SK-N-SH (cell line): ENCODE data around the gene CAMK2D. TPM values are rescaled to one million over a fixed set of nuclear protein-coding genes. Genes with fewer than 3 reads are reported as not detected.

ENCODE experiments used
- CTCF ChIA-PET: fragments of 300-600, 350-600 bp; formaldehyde crosslinking; extraction: SDS; loops from one replicate; lab custom pipeline; 2021; lab: Yijun Ruan, JAX
- POLR2A ChIA-PET: fragments of 350-600 bp; sonication (Branson Sonifier 250); formaldehyde crosslinking; extraction: SDS; loops from one replicate; lab custom pipeline; 2020; ENCODE audit warnings: antibody characterized with exemption, inconsistent platforms; lab: Yijun Ruan, JAX
- DNase-seq: peaks from one replicate; pipeline ENCODE4 v3.0.0; 2012
- H2AFZ ChIP-seq: fragments of 200-600 bp; sonication (generic); 2 replicates; pipeline ENCODE4 v1.8.1; 2016; ENCODE audit warnings: antibody characterized with exemption, mild to moderate bottlenecking, low read depth
- H3F3A ChIP-seq: fragments of 200-600 bp; sonication (generic); replicated peaks from 2 replicates; pipeline ENCODE3; 2016; ENCODE audit warnings: antibody characterized with exemption, mild to moderate bottlenecking; ENCODE audit not compliant: insufficient read depth
- H3K27ac ChIP-seq, 2 experiments: fragments of 200-500 bp in 1 of 2; fragments of 200-600 bp in 1 of 2; sonication (Bioruptor generic) in 1 of 2; sonication (generic), shearing (Covaris generic) in 1 of 2; 2 replicates each; pipeline versions ENCODE4 v1.5.1 to v1.6.1; 2014 to 2016; ENCODE audit warnings: low read depth in 2 of 2, inconsistent platforms in 1 of 2, low read length in 1 of 2, mild to moderate bottlenecking in 1 of 2, mixed read lengths in 1 of 2
- H3K27me3 ChIP-seq: fragments of 200-600 bp; sonication (generic), shearing (Covaris generic); 2 replicates; pipeline ENCODE4 v1.6.1; 2016; ENCODE audit warnings: mixed run types; ENCODE audit not compliant: insufficient read depth
- H3K36me3 ChIP-seq, 2 experiments: fragments of 200-500 bp in 1 of 2; fragments of 200-600 bp in 1 of 2; sonication (Bioruptor generic) in 1 of 2; sonication (generic) in 1 of 2; replicated peaks in 1 of 2; 2 replicates each; pipeline versions ENCODE3 to v1.5.1; 2014 to 2016; ENCODE audit warnings: low read length in 1 of 2, mild to moderate bottlenecking in 1 of 2; ENCODE audit not compliant: insufficient read depth in 2 of 2, control insufficient read depth in 1 of 2
- H3K4me1 ChIP-seq, 2 experiments: fragments of 200-500 bp in 1 of 2; fragments of 200-600 bp in 1 of 2; sonication (Bioruptor generic) in 1 of 2; sonication (generic), shearing (Covaris generic) in 1 of 2; 2 replicates each; pipeline versions ENCODE4 v1.5.1 to v1.6.1; 2014 to 2016; ENCODE audit warnings: low read depth in 1 of 2, low read length in 1 of 2, mixed run types in 1 of 2; ENCODE audit not compliant: insufficient read depth in 2 of 2, control insufficient read depth in 1 of 2
- H3K4me2 ChIP-seq: fragments of 200-600 bp; sonication (generic), shearing (Covaris generic); 2 replicates; pipeline ENCODE4 v1.6.1; 2017; ENCODE audit warnings: mixed run types
- H3K4me3 ChIP-seq, 2 experiments: fragments of 200-500 bp in 1 of 2; fragments of 200-600 bp in 1 of 2; sonication (Bioruptor generic) in 1 of 2; sonication (generic), shearing (Covaris generic) in 1 of 2; 2 replicates each; pipeline versions ENCODE4 v1.5.1 to v1.8.1; 2014 to 2016; ENCODE audit warnings: low read depth in 2 of 2, inconsistent platforms in 1 of 2, low read length in 1 of 2, mild to moderate bottlenecking in 1 of 2, mixed read lengths in 1 of 2, moderate library complexity in 1 of 2
- H3K79me2 ChIP-seq: fragments of 200-600 bp; sonication (generic); 2 replicates; pipeline ENCODE4 v1.8.1; 2017; ENCODE audit warnings: mild to moderate bottlenecking; ENCODE audit not compliant: insufficient read depth
- H3K9ac ChIP-seq: fragments of 200-600 bp; sonication (generic); 2 replicates; pipeline ENCODE4 v1.6.1; 2017; ENCODE audit warnings: mixed run types
- H3K9me2 ChIP-seq: fragments of 200-600 bp; sonication (generic); 2 replicates; pipeline ENCODE4 v1.6.1; 2017; ENCODE audit warnings: mixed run types
- H3K9me3 ChIP-seq: fragments of 200-600 bp; sonication (generic); 2 replicates; pipeline ENCODE4 v1.6.1; 2017; ENCODE audit warnings: mixed run types, mild to moderate bottlenecking, moderate library complexity
- H4K20me1 ChIP-seq: fragments of 200-600 bp; sonication (generic); 2 replicates; pipeline ENCODE4 v1.6.1; 2017; ENCODE audit warnings: mild to moderate bottlenecking, mixed run types; ENCODE audit not compliant: insufficient read depth
- ELF1 ChIP-seq: IDR thresholded peaks from 2 replicates; pipeline ENCODE4 v1.4.0; 2012
- EZH2phosphoT487 ChIP-seq: fragments of 200-600 bp; sonication (generic); IDR thresholded peaks from 2 replicates; pipeline ENCODE4 v1.6.1; 2017; ENCODE audit warnings: low read depth, mixed run types, mild to moderate bottlenecking, antibody characterized with exemption, moderate library complexity, borderline replicate concordance
- GABPA ChIP-seq: IDR thresholded peaks from 2 replicates; pipeline ENCODE4 v1.4.0; 2012; ENCODE audit warnings: low read depth, mild to moderate bottlenecking
- GATA2 ChIP-seq: sonication (generic); formaldehyde crosslinking; IDR thresholded peaks from 2 replicates; pipeline ENCODE4 v1.5.0; 2020; ENCODE audit warnings: mild to moderate bottlenecking, missing genetic modification reagents
- MEF2A ChIP-seq: IDR thresholded peaks from 2 replicates; pipeline ENCODE4 v1.4.0; 2012; ENCODE audit warnings: low read depth, borderline replicate concordance
- MXI1 ChIP-seq: IDR thresholded peaks from 2 replicates; pipeline ENCODE4 v1.6.1; 2012; ENCODE audit warnings: mild to moderate bottlenecking, low read depth, low read length, improper control_type of control experiment
- NFIC ChIP-seq: IDR thresholded peaks from 2 replicates; pipeline ENCODE4 v1.4.0; 2012; ENCODE audit warnings: borderline replicate concordance
- NRF1 ChIP-seq: IDR thresholded peaks from 2 replicates; pipeline ENCODE4 v1.6.1; 2012; ENCODE audit warnings: low read depth, mild to moderate bottlenecking, low read length
- POLR2AphosphoS5 ChIP-seq: IDR thresholded peaks from 2 replicates; pipeline ENCODE4 v1.6.1; 2012; ENCODE audit warnings: low read depth, low read length
- RCOR1 ChIP-seq: fragments of 150-350 bp; IDR thresholded peaks from 2 replicates; pipeline ENCODE4 v1.6.1; 2017; ENCODE audit warnings: antibody characterized with exemption, low read length
- RFX5 ChIP-seq: IDR thresholded peaks from 2 replicates; pipeline ENCODE4 v1.6.1; 2012; ENCODE audit warnings: mild to moderate bottlenecking, improper control_type of control experiment, low read length
- RXRA ChIP-seq: IDR thresholded peaks from 2 replicates; pipeline ENCODE4 v1.4.0; 2012; ENCODE audit warnings: low read depth, mild to moderate bottlenecking, borderline replicate concordance
- SIN3A ChIP-seq: IDR thresholded peaks from 2 replicates; pipeline ENCODE4 v1.6.1; 2012; ENCODE audit warnings: low read depth, mild to moderate bottlenecking, low read length, moderate library complexity, borderline replicate concordance
- SMC3 ChIP-seq: IDR thresholded peaks from 2 replicates; pipeline ENCODE4 v1.6.1; 2012; ENCODE audit warnings: low read depth, low read length, improper control_type of control experiment
- TAF1 ChIP-seq: IDR thresholded peaks from 2 replicates; pipeline ENCODE4 v1.6.1; 2012; ENCODE audit warnings: low read depth, mild to moderate bottlenecking, low read length, moderate library complexity, borderline replicate concordance
- TCF12 ChIP-seq: IDR thresholded peaks from 2 replicates; pipeline ENCODE4 v1.4.0; 2012
- WGBS: methylation state at CpG from one replicate; pipeline ENCODE4 v1.1.6; 2017; ENCODE audit warnings: low lambda C conversion rate; 5-methylcytosine and 5-hydroxymethylcytosine counted together
- polyA plus RNA-seq, 3 experiments: library from polyadenylated mRNA; depleted of rRNA; stranded (reverse); fragments of >200 nt; gene quantifications; 2 replicates each; pipeline ENCODE4 v1.2.3, GENCODE V29; 2012
- TF ChIP-seq, protein P1 (sequence below): IDR thresholded peaks from 2 replicates; pipeline ENCODE4 v1.4.0; 2012; ENCODE audit warnings: low read depth, borderline replicate concordance
- TF ChIP-seq, protein P2 (sequence below): IDR thresholded peaks from 2 replicates; pipeline ENCODE4; 2012
- TF ChIP-seq, protein P3 (sequence below): fragments of 200-600 bp; sonication (generic); IDR thresholded peaks from 2 replicates; pipeline ENCODE4 v1.6.1; 2017; ENCODE audit warnings: antibody characterized with exemption, mild to moderate bottlenecking, moderate library complexity
- TF ChIP-seq, protein P4 (sequence below): IDR thresholded peaks from 2 replicates; pipeline ENCODE4 v1.6.1; 2012; ENCODE audit warnings: mild to moderate bottlenecking, low read depth, low read length, moderate library complexity

The CAMK2D gene
- polyA plus RNA-seq, 1 of the 3 experiments (the other 2 are of a cell fraction): 17.0 TPM

DNA sequence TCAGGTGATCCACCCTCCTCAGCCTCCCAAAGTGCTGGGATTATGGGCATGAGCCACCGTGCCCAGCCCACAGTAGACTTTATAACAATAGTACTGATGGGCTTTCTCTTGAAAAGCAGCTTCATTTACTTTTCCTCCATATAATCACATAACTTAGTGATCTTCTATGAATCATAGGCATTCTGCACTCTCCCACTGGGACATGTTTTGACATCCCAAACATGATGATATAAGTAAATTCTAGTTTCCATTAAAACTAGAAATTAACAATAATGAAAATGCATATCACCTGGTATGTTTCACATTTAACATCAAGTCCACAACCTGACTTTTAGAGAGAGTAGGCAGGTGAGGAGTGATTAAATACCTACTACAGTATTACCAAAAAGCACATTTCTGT lies 96.5 kb downstream of the CAMK2D start:
- TF ChIP-seq EZH2phosphoT487: no peak
- TF ChIP-seq, protein P1, sequence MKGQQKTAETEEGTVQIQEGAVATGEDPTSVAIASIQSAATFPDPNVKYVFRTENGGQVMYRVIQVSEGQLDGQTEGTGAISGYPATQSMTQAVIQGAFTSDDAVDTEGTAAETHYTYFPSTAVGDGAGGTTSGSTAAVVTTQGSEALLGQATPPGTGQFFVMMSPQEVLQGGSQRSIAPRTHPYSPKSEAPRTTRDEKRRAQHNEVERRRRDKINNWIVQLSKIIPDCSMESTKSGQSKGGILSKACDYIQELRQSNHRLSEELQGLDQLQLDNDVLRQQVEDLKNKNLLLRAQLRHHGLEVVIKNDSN: no peak
- no peak for TF ChIP-seq GATA2
- TF ChIP-seq ELF1: no peak
- TF ChIP-seq, protein P2, sequence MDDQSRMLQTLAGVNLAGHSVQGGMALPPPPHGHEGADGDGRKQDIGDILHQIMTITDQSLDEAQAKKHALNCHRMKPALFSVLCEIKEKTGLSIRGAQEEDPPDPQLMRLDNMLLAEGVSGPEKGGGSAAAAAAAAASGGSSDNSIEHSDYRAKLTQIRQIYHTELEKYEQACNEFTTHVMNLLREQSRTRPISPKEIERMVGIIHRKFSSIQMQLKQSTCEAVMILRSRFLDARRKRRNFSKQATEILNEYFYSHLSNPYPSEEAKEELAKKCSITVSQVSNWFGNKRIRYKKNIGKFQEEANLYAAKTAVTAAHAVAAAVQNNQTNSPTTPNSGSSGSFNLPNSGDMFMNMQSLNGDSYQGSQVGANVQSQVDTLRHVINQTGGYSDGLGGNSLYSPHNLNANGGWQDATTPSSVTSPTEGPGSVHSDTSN: no peak
- TF ChIP-seq NRF1: no peak
- TF ChIP-seq NFIC: no peak
- no peak for TF ChIP-seq RFX5
- TF ChIP-seq MEF2A: no peak
- no peak for TF ChIP-seq MXI1
- TF ChIP-seq, protein P3, sequence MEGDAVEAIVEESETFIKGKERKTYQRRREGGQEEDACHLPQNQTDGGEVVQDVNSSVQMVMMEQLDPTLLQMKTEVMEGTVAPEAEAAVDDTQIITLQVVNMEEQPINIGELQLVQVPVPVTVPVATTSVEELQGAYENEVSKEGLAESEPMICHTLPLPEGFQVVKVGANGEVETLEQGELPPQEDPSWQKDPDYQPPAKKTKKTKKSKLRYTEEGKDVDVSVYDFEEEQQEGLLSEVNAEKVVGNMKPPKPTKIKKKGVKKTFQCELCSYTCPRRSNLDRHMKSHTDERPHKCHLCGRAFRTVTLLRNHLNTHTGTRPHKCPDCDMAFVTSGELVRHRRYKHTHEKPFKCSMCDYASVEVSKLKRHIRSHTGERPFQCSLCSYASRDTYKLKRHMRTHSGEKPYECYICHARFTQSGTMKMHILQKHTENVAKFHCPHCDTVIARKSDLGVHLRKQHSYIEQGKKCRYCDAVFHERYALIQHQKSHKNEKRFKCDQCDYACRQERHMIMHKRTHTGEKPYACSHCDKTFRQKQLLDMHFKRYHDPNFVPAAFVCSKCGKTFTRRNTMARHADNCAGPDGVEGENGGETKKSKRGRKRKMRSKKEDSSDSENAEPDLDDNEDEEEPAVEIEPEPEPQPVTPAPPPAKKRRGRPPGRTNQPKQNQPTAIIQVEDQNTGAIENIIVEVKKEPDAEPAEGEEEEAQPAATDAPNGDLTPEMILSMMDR: no peak
- TF ChIP-seq SMC3: no peak
- no peak for TF ChIP-seq SIN3A
- TF ChIP-seq GABPA: no peak
- no peak for TF ChIP-seq TCF12
- no peak for TF ChIP-seq RCOR1
- no peak for TF ChIP-seq POLR2AphosphoS5
- TF ChIP-seq, protein P4, sequence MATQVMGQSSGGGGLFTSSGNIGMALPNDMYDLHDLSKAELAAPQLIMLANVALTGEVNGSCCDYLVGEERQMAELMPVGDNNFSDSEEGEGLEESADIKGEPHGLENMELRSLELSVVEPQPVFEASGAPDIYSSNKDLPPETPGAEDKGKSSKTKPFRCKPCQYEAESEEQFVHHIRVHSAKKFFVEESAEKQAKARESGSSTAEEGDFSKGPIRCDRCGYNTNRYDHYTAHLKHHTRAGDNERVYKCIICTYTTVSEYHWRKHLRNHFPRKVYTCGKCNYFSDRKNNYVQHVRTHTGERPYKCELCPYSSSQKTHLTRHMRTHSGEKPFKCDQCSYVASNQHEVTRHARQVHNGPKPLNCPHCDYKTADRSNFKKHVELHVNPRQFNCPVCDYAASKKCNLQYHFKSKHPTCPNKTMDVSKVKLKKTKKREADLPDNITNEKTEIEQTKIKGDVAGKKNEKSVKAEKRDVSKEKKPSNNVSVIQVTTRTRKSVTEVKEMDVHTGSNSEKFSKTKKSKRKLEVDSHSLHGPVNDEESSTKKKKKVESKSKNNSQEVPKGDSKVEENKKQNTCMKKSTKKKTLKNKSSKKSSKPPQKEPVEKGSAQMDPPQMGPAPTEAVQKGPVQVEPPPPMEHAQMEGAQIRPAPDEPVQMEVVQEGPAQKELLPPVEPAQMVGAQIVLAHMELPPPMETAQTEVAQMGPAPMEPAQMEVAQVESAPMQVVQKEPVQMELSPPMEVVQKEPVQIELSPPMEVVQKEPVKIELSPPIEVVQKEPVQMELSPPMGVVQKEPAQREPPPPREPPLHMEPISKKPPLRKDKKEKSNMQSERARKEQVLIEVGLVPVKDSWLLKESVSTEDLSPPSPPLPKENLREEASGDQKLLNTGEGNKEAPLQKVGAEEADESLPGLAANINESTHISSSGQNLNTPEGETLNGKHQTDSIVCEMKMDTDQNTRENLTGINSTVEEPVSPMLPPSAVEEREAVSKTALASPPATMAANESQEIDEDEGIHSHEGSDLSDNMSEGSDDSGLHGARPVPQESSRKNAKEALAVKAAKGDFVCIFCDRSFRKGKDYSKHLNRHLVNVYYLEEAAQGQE: no peak
- no peak for TF ChIP-seq TAF1
- TF ChIP-seq RXRA: no peak
- WGBS: 92% methylated on average over 1 of the region's 1 CpG
- no peaks in the 10 kb centered on the region; a peak in 1 of 4 replicates for H3K4me1 ChIP-seq

More for the DNA sequence above, 96.5 kb downstream of the CAMK2D start:
- H3K9me2 ChIP-seq: no peaks in the 10 kb centered on the region
- peaks cover 5 to 35% of the 10 kb centered on the region in 2 experiments for H3K36me3 ChIP-seq
- no peaks in the 10 kb centered on the region for H3K27me3 ChIP-seq
- H3K9ac ChIP-seq: no peak overlapping the region
- no peak overlapping the region for H2AFZ ChIP-seq
- no peak overlapping the region for H3K4me2 ChIP-seq
- CTCF ChIA-PET: no interaction called here
- H4K20me1 ChIP-seq: no peaks in the 10 kb centered on the region; the same call in 1 of the 2 replicates
- no peaks in the 10 kb centered on the region for H3K9me3 ChIP-seq
- no peak overlapping the region for H3K27ac ChIP-seq
- no peak overlapping the region for H3K4me3 ChIP-seq
- H3K79me2 ChIP-seq: peaks cover 31% of the 10 kb centered on the region
- DNase-seq: no peak
- POLR2A ChIA-PET: no interaction called here
- peaks cover 5% of the 10 kb centered on the region for H3F3A ChIP-seq
